Hematopoietic multipotent progenitor cell treated with erythropoietin and hydrocortisone succinate and interleukin-3 and kit ligand, for 4 days (in vitro differentiated cells): ENCODE results near the gene COL9A2.

Source experiments
- DNase-seq: peaks from one replicate; pipeline ENCODE4 v3.0.0-alpha.2; 2015

Gene COL9A2

DNA sequence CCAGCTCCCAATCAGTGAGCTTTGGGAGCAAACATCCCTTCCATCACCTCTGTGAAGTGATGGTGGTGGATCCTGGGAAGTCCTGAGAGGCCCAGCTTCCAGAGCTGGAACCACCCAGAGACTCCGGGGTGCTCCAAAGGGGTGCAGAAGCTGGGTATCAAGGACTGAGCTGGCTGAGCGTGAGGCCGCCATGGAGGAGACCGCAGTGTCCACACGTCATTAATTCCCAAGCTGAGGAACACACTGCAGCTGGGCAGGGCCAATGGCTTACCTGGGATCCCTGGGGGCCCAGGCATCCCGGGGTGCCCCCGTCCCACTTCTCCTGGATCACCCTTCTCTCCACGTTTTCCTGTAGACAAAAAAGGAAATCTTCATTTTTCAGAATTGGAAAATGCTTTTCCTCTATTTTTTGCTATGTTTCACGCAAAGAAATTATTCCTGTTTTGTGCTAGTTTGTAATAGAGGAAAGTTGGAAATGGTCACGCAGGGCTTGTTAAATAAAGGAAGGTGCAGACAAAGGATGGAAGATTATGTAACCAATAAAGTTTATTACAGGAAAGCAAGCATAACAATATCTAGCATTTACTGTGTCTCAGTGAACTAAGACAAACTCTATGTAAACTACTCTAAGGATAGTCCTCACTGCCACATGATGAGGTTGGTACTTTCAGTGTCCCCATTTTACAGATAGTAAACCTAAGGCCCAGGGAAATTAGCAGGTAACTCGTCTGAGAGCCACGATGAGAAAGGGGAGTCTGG lies 15.4 kb downstream of the COL9A2 start:
- DNase-seq, result no peak

DNA sequence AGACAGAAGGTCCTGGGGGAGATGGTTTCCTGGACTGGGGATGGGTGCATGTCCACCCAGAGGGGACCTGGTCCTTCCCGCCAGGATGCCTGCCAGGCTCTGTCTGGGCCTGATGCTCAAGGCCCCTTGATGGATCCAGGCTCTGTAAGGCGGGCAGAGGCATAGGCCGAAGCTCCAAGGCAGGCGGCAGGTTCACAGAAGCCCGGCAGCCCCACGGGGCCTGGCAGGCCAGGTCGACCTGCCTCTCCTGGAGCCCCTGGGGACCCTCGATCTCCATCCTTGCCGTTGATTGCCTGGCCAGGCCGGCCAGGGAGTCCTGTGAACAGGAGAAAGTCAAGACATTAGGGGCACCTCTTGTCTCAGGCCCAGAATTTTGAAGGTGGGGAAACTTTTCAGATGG lies 16.0 kb downstream of the COL9A2 start:
- no peak for DNase-seq

- DNase-seq, result no peak
Observed at GRCh38 chr1:40300651-40301050, 16.4 kb downstream of the COL9A2 start.

- no peak for DNase-seq
Observed at GRCh38 chr1:40300249-40300567, 16.9 kb downstream of the COL9A2 start.

DNA sequence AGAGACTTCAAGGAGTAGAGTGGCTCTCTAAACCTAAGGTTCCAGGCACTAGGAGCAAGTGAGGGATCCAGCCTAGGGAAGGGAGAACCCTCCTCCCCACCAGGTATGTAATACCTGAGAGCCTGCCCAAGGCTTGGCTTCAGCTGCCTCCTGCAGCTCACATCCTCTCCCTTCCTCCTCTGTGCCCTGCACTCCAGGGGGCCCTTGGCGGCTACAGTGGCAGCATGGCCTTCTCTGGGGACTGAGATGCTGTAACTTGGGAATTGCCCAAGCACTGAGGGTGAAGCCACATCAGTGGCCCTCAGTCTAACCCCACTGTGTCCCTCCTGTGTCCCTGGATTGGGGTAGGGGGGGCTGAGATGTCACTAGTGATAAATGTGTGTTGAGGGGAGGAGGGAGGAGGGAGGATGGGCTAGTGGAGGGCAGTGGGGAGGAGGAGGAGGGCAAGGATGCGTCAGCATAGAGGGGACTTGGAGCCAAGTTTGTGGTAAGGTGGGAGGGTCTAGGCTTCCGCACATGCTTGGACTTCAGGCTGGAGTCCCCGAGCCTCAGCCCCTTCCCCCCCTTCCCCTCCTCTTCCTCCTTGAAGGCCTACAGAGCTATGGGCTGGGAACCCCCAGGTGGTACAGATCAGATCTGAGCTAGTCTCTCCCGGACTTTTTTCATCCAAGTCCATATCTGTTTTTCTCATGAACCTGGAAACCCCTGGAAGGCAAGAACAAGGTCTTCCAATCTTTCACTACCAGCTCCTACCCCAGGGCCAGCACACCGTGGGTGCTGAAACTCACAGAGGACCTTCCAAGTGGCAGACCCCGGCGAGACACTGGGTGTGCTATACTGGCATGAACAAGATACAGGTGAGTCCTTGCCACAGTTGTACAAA lies 17.5 kb downstream of the COL9A2 start:
- DNase-seq, result peak; percentile 41

- DNase-seq, result no peak
Observed at GRCh38 chr1:40291293-40291692, 25.8 kb downstream of the COL9A2 start.

GRCh38 chr1:40281853-40282252 lies 35.2 kb downstream of the COL9A2 start:
- DNase-seq, result no peak

GRCh38 chr1:40276122-40276521 lies 41.0 kb downstream of the COL9A2 start:
- DNase-seq, result no peak

GRCh38 chr1:40274331-40274730 lies 42.8 kb downstream of the COL9A2 start:
- DNase-seq, result no peak

- no peak for DNase-seq
Observed at GRCh38 chr1:40273547-40274166, 43.4 kb downstream of the COL9A2 start.

DNA sequence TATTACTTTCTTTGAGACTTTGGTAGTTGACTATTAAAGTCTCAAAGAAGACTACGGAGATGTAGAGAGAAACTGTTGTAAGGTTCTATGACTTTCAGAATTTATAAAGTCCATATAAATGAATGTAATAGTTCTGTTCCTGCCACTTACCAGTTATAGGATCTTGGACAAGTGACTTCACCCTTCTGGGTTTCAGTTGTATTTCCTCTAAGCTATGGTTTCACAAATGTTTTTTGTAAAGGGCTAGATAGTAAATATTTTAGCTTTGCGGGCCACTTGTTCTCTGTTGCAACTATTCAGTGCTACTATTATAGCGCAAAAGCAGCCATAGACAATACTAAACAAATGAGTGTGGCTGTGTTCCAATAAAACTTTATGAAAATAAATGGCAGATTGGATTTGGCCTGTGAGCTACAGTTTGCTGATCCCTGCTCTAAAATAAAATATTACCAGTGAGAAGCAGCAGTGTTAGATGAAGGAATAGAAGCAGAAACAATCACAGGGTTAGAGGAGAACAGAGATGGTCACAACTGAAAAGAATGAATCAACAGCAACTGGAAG lies 44.4 kb downstream of the COL9A2 start:
- DNase-seq, result no peak

DNA sequence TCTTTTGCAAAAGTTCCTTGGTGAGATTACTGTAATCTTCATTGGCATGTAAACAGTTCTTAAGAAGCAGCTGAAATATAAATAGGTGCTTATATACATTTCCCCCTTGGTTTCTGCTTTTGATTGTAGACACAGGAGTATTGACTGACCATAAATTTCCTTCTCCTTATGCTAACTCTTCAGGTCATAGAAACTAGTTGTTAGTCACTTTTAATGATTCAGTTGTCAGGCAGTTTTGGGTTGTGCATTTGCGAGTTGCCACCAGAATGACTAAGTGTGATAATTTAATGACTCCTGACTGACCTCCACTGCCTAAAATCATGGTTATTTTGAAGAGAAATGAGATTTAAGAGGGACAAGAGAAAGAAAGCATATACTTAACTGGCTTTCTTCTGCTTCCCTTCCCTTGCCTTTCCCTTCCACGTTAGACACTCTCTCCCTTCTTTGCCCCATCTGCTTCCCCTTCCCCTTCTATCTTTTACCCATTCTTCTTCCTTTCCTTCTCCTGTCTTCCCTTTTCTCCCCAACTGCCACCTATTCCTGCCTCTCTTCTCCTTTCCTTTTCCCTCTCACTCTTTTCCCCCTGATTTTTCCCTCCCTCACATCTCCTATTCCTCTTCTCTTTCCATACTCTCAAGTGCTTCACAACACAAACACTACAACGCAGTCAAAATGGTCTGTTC lies 46.8 kb downstream of the COL9A2 start:
- DNase-seq, result no peak

DNA sequence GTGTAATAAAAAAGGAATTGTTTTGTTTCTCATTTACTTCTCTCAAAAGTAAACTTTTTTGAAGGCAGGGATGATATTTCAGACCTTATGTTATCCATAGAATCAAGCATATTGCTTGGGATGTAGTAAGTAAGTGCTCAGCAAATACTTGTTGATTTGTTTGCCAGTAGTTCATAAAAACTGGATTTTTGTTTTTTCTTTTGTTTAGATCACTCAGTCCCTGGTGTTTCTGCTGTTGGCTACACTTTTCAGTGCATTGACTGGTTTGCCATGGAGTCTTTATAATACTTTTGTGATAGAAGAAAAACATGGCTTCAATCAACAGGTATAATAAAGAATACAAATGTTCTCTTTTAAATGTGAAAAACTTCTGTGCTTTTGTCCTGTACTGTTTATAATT lies 48.9 kb downstream of the COL9A2 start:
- no peak for DNase-seq

DNA sequence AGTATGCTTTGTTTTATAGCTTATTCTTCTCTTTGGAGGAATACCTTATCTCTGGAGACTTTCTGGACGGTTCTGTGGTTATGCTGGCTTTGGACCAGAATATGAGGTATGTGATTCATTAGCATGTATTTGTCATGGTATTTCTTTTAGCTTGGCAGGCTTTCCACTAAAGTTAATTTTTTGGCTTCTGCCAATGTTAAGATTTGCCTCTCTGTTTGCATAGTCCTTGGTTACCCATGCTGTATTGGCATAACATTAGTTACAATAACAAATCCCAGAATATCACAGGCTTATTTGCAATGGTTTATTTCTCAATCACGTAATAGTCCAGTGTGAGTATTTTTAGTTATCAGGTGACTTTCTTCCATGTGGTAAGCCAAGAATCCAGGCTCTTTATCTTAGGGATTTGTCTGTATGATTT lies 49.3 kb downstream of the COL9A2 start:
- peak; percentile 63 for DNase-seq

GRCh38 chr1:40266786-40267535 lies 50.1 kb downstream of the COL9A2 start:
- DNase-seq, result no peak

DNA sequence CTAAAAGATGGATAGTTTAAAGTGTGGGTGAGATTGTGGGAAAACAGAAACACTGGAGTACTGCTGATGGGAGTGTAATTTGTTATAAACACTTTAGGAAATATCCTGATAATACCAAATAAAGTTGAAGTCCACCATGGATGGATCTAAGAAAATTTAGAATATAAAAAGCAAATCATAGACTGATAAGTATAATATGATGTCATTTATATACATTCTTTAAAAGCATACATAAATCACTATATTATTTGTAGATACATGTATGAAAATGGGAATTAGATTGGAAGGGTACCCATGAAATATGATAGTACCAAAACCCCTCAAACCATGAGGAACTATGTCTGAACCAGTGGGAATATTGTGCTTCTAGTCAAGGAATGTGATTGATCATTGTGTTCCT lies 51.2 kb downstream of the COL9A2 start:
- DNase-seq, result no peak

DNA sequence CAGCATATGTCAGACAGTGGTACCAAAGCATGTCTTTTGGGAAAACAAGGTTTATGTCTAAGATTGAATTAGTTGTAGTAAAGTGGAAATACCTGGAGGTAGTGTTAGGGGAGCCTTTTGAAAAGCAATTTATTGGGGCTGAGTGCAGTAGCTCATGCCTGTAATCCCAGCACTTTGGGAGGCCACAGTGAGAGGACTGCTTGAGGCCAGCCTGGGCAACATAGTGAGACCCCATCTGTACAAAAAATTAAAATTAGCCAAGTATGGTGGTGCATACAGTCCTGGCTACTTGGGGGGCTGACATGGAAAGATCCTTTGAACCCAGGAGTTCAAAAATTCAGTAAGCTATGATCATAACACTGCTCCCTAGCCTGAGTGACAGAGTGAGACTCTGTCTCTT lies 51.8 kb downstream of the COL9A2 start:
- no peak for DNase-seq

GRCh38 chr1:40264354-40264781 lies 52.7 kb downstream of the COL9A2 start:
- DNase-seq, result no peak

DNA sequence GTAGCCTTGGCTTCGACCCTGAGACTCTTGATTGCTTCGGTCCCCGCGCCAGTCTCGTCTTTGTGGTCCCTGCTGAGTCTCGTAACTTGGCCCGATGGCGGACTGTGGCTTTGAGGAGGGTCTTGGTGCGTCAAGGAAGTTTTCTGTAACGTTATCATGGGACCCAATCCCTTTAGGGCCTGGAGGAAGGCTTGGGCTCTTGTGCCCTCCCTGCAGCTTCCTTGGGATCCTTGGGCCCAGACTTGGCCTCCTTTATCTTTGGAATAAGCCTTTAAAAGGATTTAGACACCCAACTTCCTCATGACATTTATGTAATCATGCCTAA lies 58.7 kb downstream of the COL9A2 start:
- DNase-seq, result peak; percentile 43

- peak; percentile 99 for DNase-seq
Observed at GRCh38 chr1:40257688-40258444, 59.2 kb downstream of the COL9A2 start, which contains the start of gene ZMPSTE24. Gene ZMPSTE24 (plus strand): TSS chr1:40258236. CDS start chr1:40258272, 36 bp downstream.

- peak; percentile 49 for DNase-seq
Observed at GRCh38 chr1:40257313-40257687, 59.8 kb downstream of the COL9A2 start.
